Measurements from ENCODE around the gene CADPS. TPM values are rescaled to one million over a fixed set of nuclear protein-coding genes. Genes with fewer than 3 reads are reported as not detected.

The CADPS gene
- total and polyA plus RNA-seq, 2 of the 4 experiments (the other 2 are of a cell fraction), result not detected

DNA sequence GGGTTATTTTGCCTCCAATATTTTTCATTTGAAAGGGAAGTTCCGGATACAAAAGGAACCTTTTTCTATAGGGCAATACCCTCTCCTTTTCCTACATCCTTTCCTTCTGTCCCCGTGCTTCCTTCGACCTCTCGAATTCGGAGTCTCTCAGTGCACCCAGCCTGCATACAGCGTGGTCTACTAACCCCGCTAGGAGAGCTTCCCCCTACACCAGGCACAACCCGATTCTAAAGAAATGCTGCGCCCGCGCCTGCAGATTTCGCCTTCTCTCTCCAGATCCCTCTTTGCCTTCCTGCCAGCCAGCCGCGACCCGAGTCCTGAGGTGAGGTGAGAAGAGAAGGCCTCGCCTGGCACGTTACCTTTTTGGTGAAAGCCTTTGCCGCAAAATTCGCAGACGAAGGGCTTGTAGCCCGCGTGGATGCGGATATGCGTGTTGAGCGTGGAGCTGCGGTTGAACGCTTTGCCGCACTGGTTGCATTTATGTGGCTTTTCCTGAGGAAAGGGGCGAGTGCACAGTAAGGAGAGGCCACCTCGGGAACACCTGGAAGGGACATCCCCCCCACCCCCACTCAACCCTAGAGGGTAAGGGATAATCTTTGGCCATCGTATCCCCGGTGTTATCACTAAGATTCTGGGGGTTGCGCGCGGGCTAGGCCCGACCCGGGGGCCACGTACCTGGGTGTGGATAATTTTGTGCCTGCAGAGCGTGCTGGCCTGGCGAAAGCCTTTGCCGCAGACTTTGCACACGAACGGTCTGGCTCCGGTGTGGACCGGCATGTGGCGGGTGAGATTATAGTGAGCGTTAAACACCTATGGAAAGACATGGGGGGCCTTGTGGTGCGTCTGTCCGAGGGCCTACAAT is 504.1 kb downstream of the CADPS start:
- ChIA-PET POLR2A (ENCODE audit: unreplicated experiment) (no interaction called here), CTCF (no interaction called here)
- Histone ChIP-seq H3K4ac (ENCODE audit: low read depth, low read length) (no peak overlapping the region), H2BK5ac (ENCODE audit: low read depth, low read length, poor library complexity, severe bottlenecking) (no peak overlapping the region), H3K14ac (replicated peaks; ENCODE audit: low read depth, low read length) (no peak overlapping the region), H2BK20ac (ENCODE audit: low read depth, low read length) (no peak overlapping the region), H3K27ac (ENCODE audit: insufficient read depth, low read length) (no peak overlapping the region), H2BK15ac (ENCODE audit: low read depth, low read length) (no peak overlapping the region), H4K20me1 (ENCODE audit: insufficient read depth, low read length) (no peaks in the 10 kb centered on the region; the same call in 1 of the 2 replicates), H2AFZ (replicated peaks; ENCODE audit: low read length, poor library complexity) (no peak overlapping the region), H3K27me3 (ENCODE audit: control insufficient read depth, insufficient read depth, low read length) (peaks cover 94% of the 10 kb centered on the region), H2AK5ac (ENCODE audit: low read depth, low read length) (no peak overlapping the region), H3K18ac (ENCODE audit: low read depth, low read length) (no peak overlapping the region), H3K9me3 (ENCODE audit: control insufficient read depth, insufficient read depth, low read length) (peaks cover 5% of the 10 kb centered on the region; the same call in 1 of the 2 replicates), H3K56ac (ENCODE audit: extremely low read depth, insufficient read depth, low read length) (no peak overlapping the region), H2BK120ac (ENCODE audit: low read depth, low read length) (no peak overlapping the region), H3K9ac (ENCODE audit: low read depth, low read length) (no peak overlapping the region), H3K4me3 (ENCODE audit: insufficient read depth, low read depth, low read length) (no peak overlapping the region), H3K9me1 (ENCODE audit: insufficient read depth, low read length) (no peaks in the 10 kb centered on the region), H4K5ac (ENCODE audit: low read depth, low read length) (no peak overlapping the region), H3K4me1 (ENCODE audit: control insufficient read depth, insufficient read depth, low read length) (no peaks in the 10 kb centered on the region), H3K23ac (ENCODE audit: low read depth, low read length) (no peak overlapping the region), H2AK9ac (replicated peaks; ENCODE audit: low read depth, low read length, poor library complexity) (no peak overlapping the region), H3K4me2 (ENCODE audit: low read depth, low read length) (no peak overlapping the region), H3K79me1 (ENCODE audit: low read depth in 1 of 2, low read length in 2 of 2) (no peaks in the 10 kb centered on the region), H3K36me3 (ENCODE audit: control insufficient read depth, insufficient read depth, low read length) (no peaks in the 10 kb centered on the region), H4K8ac (ENCODE audit: low read depth in 2 of 2, low read length in 2 of 2) (no peak overlapping the region), H4K91ac (ENCODE audit: insufficient read depth, low read depth, low read length) (no peak overlapping the region)
- dilution Hi-C loops (cut with HindIII; ENCODE audit: low sequenced_read_pairs, unreplicated experiment), result no loop called here
- in situ Hi-C loops (cut with MboI; ENCODE audit: low sequenced_read_pairs), result no loop called here
- WGBS, 2 experiments (ENCODE audit: extremely low coverage in 2 of 2, insufficient read length in 1 of 2), result 8% methylated on average over 8 of the region's 49 CpGs; no CpG with 5 or more reads in 1 of the 2 experiments
- TF ChIP-seq POLR2A (IDR thresholded peaks at IDR 0.05; ENCODE audit: low read depth, low read length), result no peak
- TF ChIP-seq MXI1 (IDR thresholded peaks at IDR 0.05; ENCODE audit: borderline replicate concordance, low read depth, low read length), result no peak
- TF ChIP-seq CHD1 (IDR thresholded peaks at IDR 0.05; ENCODE audit: low read depth, low read length), result no peak
- no peak for TF ChIP-seq BHLHE40 (IDR thresholded peaks at IDR 0.05; ENCODE audit: low read depth, low read length)
- TF ChIP-seq MAFK (IDR thresholded peaks at IDR 0.05; ENCODE audit: low read depth, low read length), result no peak
- TF ChIP-seq, protein P1, sequence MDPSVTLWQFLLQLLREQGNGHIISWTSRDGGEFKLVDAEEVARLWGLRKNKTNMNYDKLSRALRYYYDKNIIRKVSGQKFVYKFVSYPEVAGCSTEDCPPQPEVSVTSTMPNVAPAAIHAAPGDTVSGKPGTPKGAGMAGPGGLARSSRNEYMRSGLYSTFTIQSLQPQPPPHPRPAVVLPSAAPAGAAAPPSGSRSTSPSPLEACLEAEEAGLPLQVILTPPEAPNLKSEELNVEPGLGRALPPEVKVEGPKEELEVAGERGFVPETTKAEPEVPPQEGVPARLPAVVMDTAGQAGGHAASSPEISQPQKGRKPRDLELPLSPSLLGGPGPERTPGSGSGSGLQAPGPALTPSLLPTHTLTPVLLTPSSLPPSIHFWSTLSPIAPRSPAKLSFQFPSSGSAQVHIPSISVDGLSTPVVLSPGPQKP (IDR thresholded peaks at IDR 0.05; ENCODE audit: borderline replicate concordance, low read depth, low read length), result no peak
- ATAC-seq (ENCODE audit: low read depth) (no peak), DNase-seq (no peak)
- intact Hi-C loops (cut with micrococcal nuclease), result no loop called here
- no TSS peak for BruUV-seq (replicated peaks)
